Stomach smooth muscle (tissue), 2 donors: ENCODE measurements around the gene MARVELD1.

Experiments used
- H3K27ac ChIP-seq: one replicate; pipeline ENCODE4 v1.7.0; 2013; ENCODE audit warnings: mild to moderate bottlenecking, low read length, inconsistent platforms
- H3K27me3 ChIP-seq, 2 donors: one replicate each; pipeline ENCODE4 v1.7.0; 2013; ENCODE audit warnings: low read length in 2 of 2; ENCODE audit not compliant: insufficient read depth in 2 of 2, control insufficient read depth in 1 of 2
- H3K36me3 ChIP-seq, 2 donors: one replicate each; pipeline ENCODE4 v1.7.0; 2013; ENCODE audit warnings: low read length in 2 of 2; ENCODE audit not compliant: control insufficient read depth in 2 of 2, insufficient read depth in 2 of 2
- H3K4me1 ChIP-seq: one replicate; pipeline ENCODE4 v1.7.0; 2013; ENCODE audit warnings: low read length; ENCODE audit not compliant: control insufficient read depth, insufficient read depth
- H3K4me3 ChIP-seq, 2 donors: one replicate each; pipeline ENCODE4 v1.7.0; 2013; ENCODE audit warnings: low read length in 2 of 2
- H3K9ac ChIP-seq, 2 donors: one replicate each; pipeline ENCODE4 v1.7.0; 2013; ENCODE audit warnings: low read length in 2 of 2, mild to moderate bottlenecking in 1 of 2
- H3K9me3 ChIP-seq, 2 donors: one replicate each; pipeline ENCODE4 v1.7.0; 2013; ENCODE audit warnings: low read length in 2 of 2; ENCODE audit not compliant: control insufficient read depth in 2 of 2
- donor health status: healthy.
- donor health status: Pancreatic carcinoma.

Gene MARVELD1

DNA sequence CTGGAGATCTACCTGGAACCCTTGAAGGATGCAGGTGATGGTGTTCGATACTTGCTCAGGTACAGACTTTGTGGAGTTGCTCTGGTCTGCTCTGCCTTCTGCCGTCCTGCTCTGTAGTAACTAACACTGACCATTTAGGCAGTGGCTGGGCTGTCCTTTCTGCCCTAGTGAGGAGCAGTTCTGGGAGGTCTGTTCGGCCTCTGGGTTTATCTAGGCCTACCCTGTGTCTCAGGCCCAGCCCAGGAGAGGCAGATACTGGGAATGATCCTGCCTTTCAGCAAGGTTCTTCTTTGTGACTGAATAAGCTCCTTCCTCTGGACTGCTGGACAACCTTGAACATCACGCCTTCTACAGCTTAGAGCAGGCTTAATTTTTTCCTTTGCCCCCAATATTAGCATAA, 25.1 kb downstream of the MARVELD1 start:
- no peaks in the 10 kb centered on the region for H3K9me3 ChIP-seq

DNA sequence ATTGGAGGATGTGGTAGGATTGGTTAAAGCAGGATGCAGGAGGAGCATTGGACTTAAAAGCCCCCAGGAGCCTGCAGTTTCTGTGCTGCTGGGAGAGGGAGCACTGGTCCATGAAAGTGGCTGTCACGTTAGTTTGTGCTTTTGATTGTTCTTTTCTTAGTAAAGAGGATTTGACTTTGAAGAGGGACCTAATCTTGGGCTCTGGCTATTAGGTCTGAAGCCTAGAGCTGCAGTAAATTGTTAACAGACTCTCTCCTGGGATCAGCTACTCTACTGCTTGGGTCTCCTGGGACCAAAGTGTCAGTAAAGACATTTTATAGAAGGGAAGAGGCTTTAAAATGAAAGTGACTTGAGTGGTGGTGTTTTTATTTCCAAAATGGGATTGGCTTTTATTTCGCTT, 27.1 kb downstream of the MARVELD1 start:
- peaks cover 15 to 33% of the 10 kb centered on the region in 2 donors for H3K36me3 ChIP-seq
- H3K9me3 ChIP-seq, result no peaks in the 10 kb centered on the region
- H3K4me1 ChIP-seq, result peaks cover 19% of the 10 kb centered on the region
- no peak overlapping the region for H3K4me3 ChIP-seq
- no peak overlapping the region for H3K27ac ChIP-seq
- no peaks in the 10 kb centered on the region for H3K27me3 ChIP-seq
- H3K9ac ChIP-seq, result no peak overlapping the region

More for the DNA sequence above, 25.1 kb downstream of the MARVELD1 start:
- peaks cover 19% of the 10 kb centered on the region for H3K4me1 ChIP-seq
- H3K9ac ChIP-seq, result no peak overlapping the region
- H3K36me3 ChIP-seq, result peaks cover 4 to 23% of the 10 kb centered on the region in 2 donors
- peak overlapping the region in 1 of 2 donors; percentile 22 for H3K4me3 ChIP-seq
- H3K27me3 ChIP-seq, result no peaks in the 10 kb centered on the region
- H3K27ac ChIP-seq, result no peak overlapping the region

GRCh38 chr10:97743169-97743943, 29.8 kb downstream of the MARVELD1 start:
- Histone ChIP-seq H3K36me3 (peaks cover 24 to 44% of the 10 kb centered on the region in 2 donors), H3K9me3 (no peaks in the 10 kb centered on the region), H3K9ac (no peak overlapping the region), H3K4me1 (peaks cover 4% of the 10 kb centered on the region), H3K4me3 (no peak overlapping the region), H3K27ac (no peak overlapping the region), H3K27me3 (no peaks in the 10 kb centered on the region)

- H3K9me3 ChIP-seq, result no peaks in the 10 kb centered on the region
- no peak overlapping the region for H3K4me3 ChIP-seq
- H3K27ac ChIP-seq, result no peak overlapping the region
- no peaks in the 10 kb centered on the region for H3K4me1 ChIP-seq
- no peaks in the 10 kb centered on the region for H3K27me3 ChIP-seq
- H3K9ac ChIP-seq, result no peak overlapping the region
- peaks cover 32 to 52% of the 10 kb centered on the region in 2 donors for H3K36me3 ChIP-seq
Measured at GRCh38 chr10:97744405-97745035, 31.0 kb downstream of the MARVELD1 start.

DNA sequence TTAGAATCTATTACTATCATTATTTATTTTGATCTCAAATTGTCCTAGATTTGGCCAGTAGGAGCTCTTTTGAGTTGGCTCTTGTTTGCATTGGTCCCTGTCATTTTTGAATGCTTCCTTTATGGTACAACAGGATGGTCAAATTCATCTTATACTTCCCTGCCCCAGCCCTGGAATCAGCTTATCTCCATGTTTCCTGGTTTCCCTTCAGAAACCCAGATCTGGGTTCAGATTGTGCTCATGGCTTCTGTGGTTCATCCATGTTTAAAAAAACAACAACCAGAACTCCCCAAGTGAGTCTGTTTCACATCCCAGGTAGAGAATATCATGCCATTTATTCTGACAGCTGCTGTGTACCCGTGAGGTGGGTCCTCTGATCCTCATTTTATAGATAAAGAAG, 34.0 kb downstream of the MARVELD1 start:
- Histone ChIP-seq H3K4me1 (no peaks in the 10 kb centered on the region), H3K27me3 (no peaks in the 10 kb centered on the region), H3K27ac (no peak overlapping the region), H3K4me3 (no peak overlapping the region), H3K9me3 (no peaks in the 10 kb centered on the region), H3K9ac (no peak overlapping the region), H3K36me3 (peaks cover 55 to 66% of the 10 kb centered on the region in 2 donors)

GRCh38 chr10:97748116-97748515, 34.6 kb downstream of the MARVELD1 start:
- Histone ChIP-seq H3K27ac (no peak overlapping the region), H3K27me3 (no peaks in the 10 kb centered on the region), H3K9ac (no peak overlapping the region), H3K4me3 (no peak overlapping the region), H3K9me3 (no peaks in the 10 kb centered on the region), H3K36me3 (peaks cover 58 to 64% of the 10 kb centered on the region in 2 donors), H3K4me1 (no peaks in the 10 kb centered on the region)

DNA sequence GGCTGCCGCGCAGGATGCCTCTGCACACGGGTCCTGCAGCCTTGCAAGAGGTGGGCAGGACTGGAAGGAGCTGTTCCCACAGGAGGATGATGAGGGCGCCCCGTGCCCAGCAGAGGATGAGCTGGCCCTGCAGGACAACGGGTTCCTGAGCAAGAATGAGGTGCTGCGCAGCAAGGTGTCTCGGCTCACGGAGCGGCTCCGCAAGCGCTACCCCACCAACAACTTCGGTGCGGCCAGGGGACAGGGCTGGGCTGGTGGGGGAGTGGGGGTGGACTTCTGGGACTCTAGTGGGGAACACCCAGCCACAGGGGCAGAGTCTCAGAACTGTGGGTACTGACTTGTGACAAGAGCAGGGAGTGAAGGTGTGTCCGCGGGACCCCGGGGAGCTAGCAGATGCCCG, 39.4 kb downstream of the MARVELD1 start:
- no peak overlapping the region for H3K4me3 ChIP-seq

GRCh38 chr10:97754726-97755125, 41.2 kb downstream of the MARVELD1 start:
- Histone ChIP-seq H3K9ac (no peak overlapping the region), H3K27me3 (no peaks in the 10 kb centered on the region), H3K4me3 (no peak overlapping the region), H3K9me3 (no peaks in the 10 kb centered on the region), H3K4me1 (no peaks in the 10 kb centered on the region), H3K27ac (no peak overlapping the region), H3K36me3 (peaks cover 50 to 68% of the 10 kb centered on the region in 2 donors)

More for the DNA sequence above, 39.4 kb downstream of the MARVELD1 start:
- Histone ChIP-seq H3K9me3 (no peaks in the 10 kb centered on the region), H3K27me3 (no peaks in the 10 kb centered on the region), H3K36me3 (peaks cover 64 to 81% of the 10 kb centered on the region in 2 donors), H3K27ac (no peak overlapping the region), H3K4me1 (no peaks in the 10 kb centered on the region), H3K9ac (no peak overlapping the region)

- no peak overlapping the region for H3K9ac ChIP-seq
- no peak overlapping the region for H3K27ac ChIP-seq
- H3K9me3 ChIP-seq, result no peaks in the 10 kb centered on the region
- H3K36me3 ChIP-seq, result peaks cover 46 to 64% of the 10 kb centered on the region in 2 donors
- H3K4me1 ChIP-seq, result no peaks in the 10 kb centered on the region
- no peaks in the 10 kb centered on the region for H3K27me3 ChIP-seq
- H3K4me3 ChIP-seq, result no peak overlapping the region
Measured at GRCh38 chr10:97755718-97756117, 42.2 kb downstream of the MARVELD1 start.

DNA sequence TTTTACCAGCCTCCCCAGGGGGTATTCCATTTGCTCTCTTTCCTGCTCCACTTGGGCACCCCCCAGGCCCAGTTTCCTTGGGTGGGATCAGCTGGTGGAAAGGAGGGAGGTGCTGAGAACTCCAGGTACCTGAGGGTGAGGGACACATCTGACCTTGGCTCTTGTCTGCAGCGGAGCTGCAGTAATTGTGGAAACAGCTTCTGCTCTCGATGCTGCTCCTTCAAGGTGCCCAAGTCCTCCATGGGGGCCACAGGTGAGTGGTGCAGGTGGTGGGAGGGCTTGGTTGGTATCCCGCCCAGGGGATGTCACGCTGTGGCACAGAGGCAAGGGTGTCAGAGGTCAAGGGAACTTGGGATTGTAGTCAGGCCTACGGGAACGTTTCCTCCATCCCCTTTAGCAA, 43.9 kb downstream of the MARVELD1 start:
- no peaks in the 10 kb centered on the region for H3K9me3 ChIP-seq

More for the DNA sequence above, 43.9 kb downstream of the MARVELD1 start:
- Histone ChIP-seq H3K4me3 (no peak overlapping the region), H3K4me1 (no peaks in the 10 kb centered on the region), H3K9ac (no peak overlapping the region), H3K27ac (no peak overlapping the region), H3K27me3 (no peaks in the 10 kb centered on the region), H3K36me3 (peaks cover 31 to 53% of the 10 kb centered on the region in 2 donors)
